Suprapubic skin (tissue), 4 donors: ENCODE data around the gene CAMTA1. TPM values are rescaled to one million over a fixed set of nuclear protein-coding genes. Genes with fewer than 3 reads are reported as not detected.

ENCODE experiments used
- DNase-seq, 2 donors: peaks; one replicate each; pipeline ENCODE4 v3.0.0-alpha.2; 2019; ENCODE audit warnings: low spot score in 2 of 2
- H3K27ac ChIP-seq: fragments of 200-600 bp; sonication (generic); one replicate; pipeline ENCODE4 v1.5.1; 2019
- H3K27me3 ChIP-seq: fragments of 200-600 bp; sonication (generic); one replicate; pipeline ENCODE4 v1.5.1; 2019
- H3K36me3 ChIP-seq: fragments of 200-600 bp; sonication (generic); one replicate; pipeline ENCODE4 v1.5.1; 2019
- H3K4me1 ChIP-seq: fragments of 200-600 bp; sonication (generic); one replicate; pipeline ENCODE4 v1.5.1; 2019
- H3K4me3 ChIP-seq: fragments of 200-600 bp; sonication (generic); one replicate; pipeline ENCODE4 v1.5.1; 2019; ENCODE audit warnings: mild to moderate bottlenecking
- H3K9me3 ChIP-seq: fragments of 200-600 bp; sonication (generic); one replicate; pipeline ENCODE4 v1.5.1; 2019
- CTCF ChIP-seq, 2 donors: fragments of 200-600 bp in 1 of 2; fragments of 450-650 bp in 1 of 2; sonication (generic) in 1 of 2; IDR thresholded peaks; one replicate each; pipeline ENCODE4 v1.5.1; 2016 to 2019; ENCODE audit warnings: antibody characterized with exemption in 2 of 2, mild to moderate bottlenecking in 1 of 2, moderate library complexity in 1 of 2
- EP300 ChIP-seq: sonication (generic); formaldehyde crosslinking; IDR thresholded peaks from one replicate; pipeline ENCODE4 v1.6.1; 2017; ENCODE audit warnings: antibody characterized with exemption
- POLR2A ChIP-seq, 2 donors: fragments of 450-650 bp; IDR thresholded peaks; one replicate each; pipeline ENCODE4 v1.6.1; 2017; ENCODE audit warnings: antibody characterized with exemption in 2 of 2, mild to moderate bottlenecking in 2 of 2, moderate library complexity in 2 of 2
- POLR2AphosphoS5 ChIP-seq, 3 donors: sonication (generic); formaldehyde crosslinking; IDR thresholded peaks; one replicate each; pipeline ENCODE4 v1.6.1; 2017; ENCODE audit warnings: antibody characterized with exemption in 3 of 3
- WGBS: methylation state at CpG from one replicate; pipeline ENCODE4 v1.1.5; 2018; 5-methylcytosine and 5-hydroxymethylcytosine counted together
- total RNA-seq, 4 donors: library from RNA; depleted of rRNA; stranded (reverse); fragments of >200 nt; gene quantifications; one replicate each; pipeline ENCODE4 v1.1.0, GENCODE V29; 2016

CAMTA1 gene
- total RNA-seq, 4 donors from 2014 or later: 40.4 to 54.1 (median 46.6) TPM

- WGBS: 79% methylated on average over 6 of the region's 7 CpGs
- H3K4me3 ChIP-seq: no peak overlapping the region
- no peaks in the 10 kb centered on the region for H3K9me3 ChIP-seq
- no peaks in the 10 kb centered on the region for H3K4me1 ChIP-seq
- H3K36me3 ChIP-seq: no peaks in the 10 kb centered on the region
- peak; percentile 55 to 65 for DNase-seq
- TF ChIP-seq POLR2AphosphoS5 (IDR thresholded peaks at IDR 0.05) (no peak), EP300 (no peak), POLR2A (IDR thresholded peaks at IDR 0.05) (no peak)
- no peaks in the 10 kb centered on the region for H3K27me3 ChIP-seq
- H3K27ac ChIP-seq: no peak overlapping the region
These were observed 803.2 kb downstream of the CAMTA1 start for GRCh38 chr1:7588457-7588827.

- Histone ChIP-seq H3K27ac (no peak overlapping the region), H3K4me3 (no peak overlapping the region), H3K36me3 (no peaks in the 10 kb centered on the region), H3K4me1 (no peaks in the 10 kb centered on the region), H3K27me3 (no peaks in the 10 kb centered on the region), H3K9me3 (no peaks in the 10 kb centered on the region)
- 91% methylated on average over 14 of the region's 14 CpGs for WGBS
- peak; percentile 16 to 60 for DNase-seq
- TF ChIP-seq CTCF (IDR thresholded peaks at IDR 0.05): no peak
- TF ChIP-seq POLR2A (IDR thresholded peaks at IDR 0.05): no peak
- no peak for TF ChIP-seq POLR2AphosphoS5 (IDR thresholded peaks at IDR 0.05)
- no peak for TF ChIP-seq EP300
These were observed 804.0 kb downstream of the CAMTA1 start for GRCh38 chr1:7589080-7589735.

GRCh38 chr1:7589774-7590425, 804.6 kb downstream of the CAMTA1 start:
- H3K4me1 ChIP-seq: no peaks in the 10 kb centered on the region
- peak; percentile 15 to 69 for DNase-seq
- H3K36me3 ChIP-seq: no peaks in the 10 kb centered on the region
- no peak overlapping the region for H3K27ac ChIP-seq
- H3K4me3 ChIP-seq: no peak overlapping the region
- H3K9me3 ChIP-seq: no peaks in the 10 kb centered on the region
- WGBS: 85% methylated on average over 8 of the region's 10 CpGs
- no peaks in the 10 kb centered on the region for H3K27me3 ChIP-seq
- TF ChIP-seq EP300 (no peak), POLR2AphosphoS5 (IDR thresholded peaks at IDR 0.05) (no peak), CTCF (IDR thresholded peaks at IDR 0.05) (no peak), POLR2A (IDR thresholded peaks at IDR 0.05) (no peak)

GRCh38 chr1:7590426-7590790, 805.2 kb downstream of the CAMTA1 start:
- H3K9me3 ChIP-seq: no peaks in the 10 kb centered on the region
- no peaks in the 10 kb centered on the region for H3K36me3 ChIP-seq
- H3K4me1 ChIP-seq: no peaks in the 10 kb centered on the region
- no peak overlapping the region for H3K27ac ChIP-seq
- TF ChIP-seq POLR2A (IDR thresholded peaks at IDR 0.05) (no peak), POLR2AphosphoS5 (IDR thresholded peaks at IDR 0.05) (no peak), EP300 (no peak), CTCF (IDR thresholded peaks at IDR 0.05) (no peak)
- H3K4me3 ChIP-seq: no peak overlapping the region
- no peaks in the 10 kb centered on the region for H3K27me3 ChIP-seq
- peak in 1 of 2 donors; percentile 31 for DNase-seq
- WGBS: 80% methylated on average over 2 of the region's 4 CpGs

GRCh38 chr1:7591565-7591964, 806.3 kb downstream of the CAMTA1 start:
- peaks cover 3% of the 10 kb centered on the region for H3K27me3 ChIP-seq
- 86% methylated on average over 10 of the region's 10 CpGs for WGBS
- no peak overlapping the region for H3K27ac ChIP-seq
- H3K9me3 ChIP-seq: no peaks in the 10 kb centered on the region
- H3K4me3 ChIP-seq: no peak overlapping the region
- peak; percentile 16 to 72 for DNase-seq
- TF ChIP-seq CTCF (IDR thresholded peaks at IDR 0.05): no peak
- TF ChIP-seq EP300: no peak
- no peak for TF ChIP-seq POLR2A (IDR thresholded peaks at IDR 0.05)
- TF ChIP-seq POLR2AphosphoS5 (IDR thresholded peaks at IDR 0.05): no peak
- H3K4me1 ChIP-seq: no peaks in the 10 kb centered on the region
- H3K36me3 ChIP-seq: no peaks in the 10 kb centered on the region
